Mesenchymal stem cell (in vitro differentiated cells and primary cell): Measurements from ENCODE around the gene GFY.

ENCODE experiments used
- DNase-seq: peaks from one replicate; pipeline ENCODE4 v3.0.0-alpha.2; 2013
- H2AFZ ChIP-seq: one replicate; pipeline ENCODE4 v1.6.1; 2013; ENCODE audit warnings: low read depth, mild to moderate bottlenecking, control low read depth, inconsistent platforms, low read length, moderate library complexity
- H2AK5ac ChIP-seq: 2 replicates; pipeline ENCODE4 v1.6.1; 2013; ENCODE audit warnings: low read length, moderate library complexity, mild to moderate bottlenecking, inconsistent platforms; ENCODE audit not compliant: severe bottlenecking
- H2BK120ac ChIP-seq: one replicate; pipeline ENCODE4 v1.6.1; 2013; ENCODE audit warnings: low read depth, mild to moderate bottlenecking, inconsistent platforms, low read length, moderate library complexity
- H2BK12ac ChIP-seq, 2 experiments: one replicate each; pipeline ENCODE4 v1.6.1; 2013; ENCODE audit warnings: inconsistent platforms in 2 of 2, low read length in 2 of 2, mild to moderate bottlenecking in 2 of 2, moderate library complexity in 2 of 2, control low read depth in 1 of 2
- H2BK15ac ChIP-seq: one replicate; pipeline ENCODE4 v1.6.1; 2013; ENCODE audit warnings: mild to moderate bottlenecking, low read depth, inconsistent platforms; ENCODE audit not compliant: poor library complexity, severe bottlenecking
- H2BK5ac ChIP-seq: 2 replicates; pipeline ENCODE4 v1.6.1; 2013; ENCODE audit warnings: low read depth, mild to moderate bottlenecking, low read length, control low read depth, inconsistent platforms; ENCODE audit not compliant: poor library complexity, severe bottlenecking
- H3K14ac ChIP-seq, 2 experiments: one replicate each; pipeline ENCODE4 v1.6.1; 2013; ENCODE audit warnings: inconsistent platforms in 2 of 2, low read length in 2 of 2, control low read depth in 1 of 2, mild to moderate bottlenecking in 1 of 2, moderate library complexity in 1 of 2
- H3K18ac ChIP-seq, 2 experiments: one replicate each; pipeline ENCODE4 v1.6.1; 2013; ENCODE audit warnings: inconsistent platforms in 2 of 2, low read length in 2 of 2, control low read depth in 1 of 2, low read depth in 1 of 2, mild to moderate bottlenecking in 1 of 2
- H3K23ac ChIP-seq, 2 experiments: one replicate each; pipeline ENCODE4 v1.6.1; 2013; ENCODE audit warnings: inconsistent platforms in 2 of 2, low read length in 2 of 2, mild to moderate bottlenecking in 2 of 2, moderate library complexity in 2 of 2, control low read depth in 1 of 2
- H3K27ac ChIP-seq: 2 replicates; pipeline ENCODE4 v1.5.1; 2013; ENCODE audit warnings: mild to moderate bottlenecking, moderate library complexity, low read length, control low read depth, inconsistent platforms; ENCODE audit not compliant: poor library complexity, severe bottlenecking
- H3K27me3 ChIP-seq, 2 experiments: 2 replicates each; pipeline versions ENCODE4 v1.6.1 to v1.7.0; 2013; ENCODE audit warnings: low read length in 2 of 2, mild to moderate bottlenecking in 2 of 2, moderate library complexity in 2 of 2, control low read depth in 1 of 2, inconsistent platforms in 1 of 2; ENCODE audit not compliant: control insufficient read depth in 1 of 2, insufficient read depth in 1 of 2
- H3K36me3 ChIP-seq, 2 experiments: 2 replicates each; pipeline versions ENCODE4 v1.6.1 to v1.7.0; 2013; ENCODE audit warnings: low read length in 2 of 2, control low read depth in 1 of 2, inconsistent platforms in 1 of 2, low read depth in 1 of 2, mild to moderate bottlenecking in 1 of 2; ENCODE audit not compliant: insufficient read depth in 2 of 2, control insufficient read depth in 1 of 2
- H3K4ac ChIP-seq, 2 experiments: one replicate each; pipeline ENCODE4 v1.6.1; 2013; ENCODE audit warnings: inconsistent platforms in 2 of 2, low read length in 2 of 2, mild to moderate bottlenecking in 2 of 2, moderate library complexity in 2 of 2, control low read depth in 1 of 2, low read depth in 1 of 2
- H3K4me1 ChIP-seq: 2 replicates; pipeline ENCODE4 v1.6.1; 2013; ENCODE audit warnings: low read depth, low read length, control low read depth; ENCODE audit not compliant: control insufficient read depth, insufficient read depth
- H3K4me2 ChIP-seq: 2 replicates; pipeline ENCODE4 v1.6.1; 2013; ENCODE audit warnings: low read length, mild to moderate bottlenecking, inconsistent platforms; ENCODE audit not compliant: poor library complexity, severe bottlenecking
- H3K4me3 ChIP-seq, 2 experiments: 2 replicates each; pipeline versions ENCODE4 v1.5.1 to v1.7.0; 2013; ENCODE audit warnings: low read length in 2 of 2, mild to moderate bottlenecking in 2 of 2, control low read depth in 1 of 2, low read depth in 1 of 2; ENCODE audit not compliant: insufficient read depth in 1 of 2
- H3K79me1 ChIP-seq: replicated peaks from 2 replicates; pipeline ENCODE4 v1.6.1; 2013; ENCODE audit warnings: mild to moderate bottlenecking, control low read depth, low read length, inconsistent platforms; ENCODE audit not compliant: poor library complexity, severe bottlenecking
- H3K9ac ChIP-seq: 2 replicates; pipeline ENCODE4 v1.7.0; 2013; ENCODE audit warnings: mild to moderate bottlenecking, low read length, moderate library complexity
- H3K9me3 ChIP-seq: 2 replicates; pipeline ENCODE4 v1.7.0; 2013; ENCODE audit warnings: mild to moderate bottlenecking, low read length; ENCODE audit not compliant: control insufficient read depth
- H4K8ac ChIP-seq: one replicate; pipeline ENCODE4 v1.6.1; 2013; ENCODE audit warnings: inconsistent platforms, mild to moderate bottlenecking, low read length, moderate library complexity
- H4K91ac ChIP-seq: one replicate; pipeline ENCODE4 v1.6.1; 2013; ENCODE audit warnings: mild to moderate bottlenecking, low read length, inconsistent platforms
- WGBS: methylation state at CpG from one replicate; pipeline ENCODE4 v1.1.7; 2013; ENCODE audit warnings: mixed read lengths; 5-methylcytosine and 5-hydroxymethylcytosine counted together

GFY gene

DNA sequence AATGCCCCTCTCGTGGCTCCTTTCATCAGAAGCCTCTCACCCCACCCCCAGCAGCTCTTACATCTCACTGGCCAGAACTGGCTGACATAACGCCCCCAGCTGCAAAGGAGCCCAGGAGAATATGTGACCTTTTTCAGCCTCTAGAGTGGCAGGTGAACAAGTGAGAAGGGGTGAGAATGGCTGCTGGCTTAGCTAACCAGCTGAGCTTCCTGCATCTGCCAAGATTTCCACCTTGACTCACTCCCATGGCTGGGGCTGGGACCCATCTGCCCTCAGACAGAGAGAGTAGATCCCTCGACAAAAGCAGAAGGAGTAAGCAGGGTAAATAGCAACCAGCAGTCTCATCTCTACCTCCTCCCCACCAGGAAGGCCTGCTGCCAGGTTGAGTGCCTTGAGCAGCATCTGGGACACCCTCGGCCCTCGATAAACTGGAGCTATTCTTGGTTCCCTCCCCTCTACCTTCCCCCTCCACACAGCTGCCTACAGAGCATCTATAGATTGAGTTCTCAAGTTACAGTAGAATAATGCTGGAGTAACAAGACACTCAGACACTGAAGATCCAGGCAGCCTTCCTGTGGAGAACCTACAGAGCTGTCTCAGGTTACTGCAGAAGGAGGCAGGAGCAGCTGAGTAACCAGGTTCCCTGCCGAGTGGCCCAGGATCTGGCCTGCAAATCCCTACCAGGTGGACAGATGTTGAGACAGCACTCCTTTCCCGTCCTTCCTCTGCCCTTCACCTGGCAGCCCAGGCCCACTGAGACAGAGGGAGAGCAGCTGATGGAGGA is 21.6 kb upstream of the GFY start:
- DNase-seq = no peak
- Histone ChIP-seq H3K9me3 (no peaks in the 10 kb centered on the region), H3K4ac (no peak overlapping the region), H3K4me3 (no peak overlapping the region), H3K18ac (no peak overlapping the region), H2AFZ (no peak overlapping the region), H3K79me1 (no peaks in the 10 kb centered on the region), H3K4me1 (peaks cover 20% of the 10 kb centered on the region), H3K36me3 (no peaks in the 10 kb centered on the region), H4K8ac (no peak overlapping the region), H2AK5ac (peak overlapping the region; percentile 38), H3K27ac (peak overlapping the region; percentile 80), H2BK12ac (no peak overlapping the region), H3K9ac (no peak overlapping the region), H3K14ac (no peak overlapping the region), H2BK5ac (no peak overlapping the region), H2BK120ac (no peak overlapping the region), H3K27me3 (peaks cover 0 to 47% of the 10 kb centered on the region in 2 experiments), H4K91ac (no peak overlapping the region), H3K23ac (no peak overlapping the region), H2BK15ac (no peak overlapping the region), H3K4me2 (no peak overlapping the region)
- 5% methylated on average over 4 of the region's 7 CpGs for WGBS

DNA sequence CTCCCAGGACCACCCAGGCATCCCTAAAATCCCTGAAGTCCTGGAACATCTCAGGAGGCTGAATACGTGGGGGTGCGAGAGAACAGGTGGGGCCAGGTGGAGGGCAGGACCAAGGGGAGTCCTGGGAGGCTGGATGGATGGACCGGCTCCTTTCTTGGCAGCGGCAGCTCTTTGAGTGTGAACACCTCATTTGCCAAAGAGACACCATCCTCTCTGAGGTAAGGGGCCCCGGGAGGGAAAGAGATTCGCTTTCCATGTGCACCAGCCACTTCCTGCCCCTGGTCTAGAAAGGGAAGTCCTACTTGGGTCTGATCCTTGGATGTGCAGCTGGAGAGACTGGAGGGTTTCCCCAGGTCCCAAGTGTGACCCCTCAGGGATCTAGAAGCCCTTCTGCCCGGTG is 18.1 kb upstream of the GFY start:
- no peak overlapping the region for H3K9ac ChIP-seq
- no peak overlapping the region for H4K91ac ChIP-seq
- H3K18ac ChIP-seq = no peak overlapping the region
- no peak overlapping the region for H2BK5ac ChIP-seq
- H2AFZ ChIP-seq = no peak overlapping the region
- peaks cover 0 to 50% of the 10 kb centered on the region in 2 experiments for H3K27me3 ChIP-seq
- H2AK5ac ChIP-seq = no peak overlapping the region
- DNase-seq = no peak
- H2BK12ac ChIP-seq = no peak overlapping the region
- no peaks in the 10 kb centered on the region for H3K36me3 ChIP-seq
- no peak overlapping the region for H3K23ac ChIP-seq
- no peak overlapping the region for H3K14ac ChIP-seq
- H3K4me1 ChIP-seq = peaks cover 29% of the 10 kb centered on the region
- H3K79me1 ChIP-seq = no peaks in the 10 kb centered on the region
- H3K27ac ChIP-seq = no peak overlapping the region
- no peak overlapping the region for H3K4me3 ChIP-seq
- H3K4ac ChIP-seq = no peak overlapping the region
- H2BK120ac ChIP-seq = no peak overlapping the region
- no peak overlapping the region for H4K8ac ChIP-seq
- H3K4me2 ChIP-seq = no peak overlapping the region
- WGBS = 84% methylated on average over 6 of the region's 7 CpGs
- no peaks in the 10 kb centered on the region for H3K9me3 ChIP-seq
- H2BK15ac ChIP-seq = no peak overlapping the region

GRCh38 chr19:49407482-49408015 is 17.6 kb upstream of the GFY start:
- WGBS = 90% methylated on average over 16 of the region's 16 CpGs

GRCh38 chr19:49408816-49409440 is 16.3 kb upstream of the GFY start:
- H3K9ac ChIP-seq = no peak overlapping the region
- H3K18ac ChIP-seq = no peak overlapping the region
- no peak overlapping the region for H3K23ac ChIP-seq
- H3K4ac ChIP-seq = no peak overlapping the region
- no peak overlapping the region for H2BK120ac ChIP-seq
- H3K36me3 ChIP-seq = no peaks in the 10 kb centered on the region
- no peaks in the 10 kb centered on the region for H3K79me1 ChIP-seq
- WGBS = 68% methylated on average over 8 of the region's 8 CpGs
- H4K8ac ChIP-seq = no peak overlapping the region
- H3K4me1 ChIP-seq = peaks cover 22% of the 10 kb centered on the region
- H4K91ac ChIP-seq = peak overlapping the region; percentile 24
- H2BK15ac ChIP-seq = no peak overlapping the region
- no peak overlapping the region for H3K14ac ChIP-seq
- no peak overlapping the region for H3K4me3 ChIP-seq
- H2AFZ ChIP-seq = no peak overlapping the region
- no peak overlapping the region for H3K4me2 ChIP-seq
- DNase-seq = no peak
- H3K27me3 ChIP-seq = peaks cover 0 to 55% of the 10 kb centered on the region in 2 experiments
- H3K27ac ChIP-seq = peak overlapping the region; percentile 61
- peak overlapping the region; percentile 13 for H2AK5ac ChIP-seq
- no peak overlapping the region for H2BK5ac ChIP-seq
- H2BK12ac ChIP-seq = no peak overlapping the region
- no peaks in the 10 kb centered on the region for H3K9me3 ChIP-seq

More at GRCh38 chr19:49407482-49408015, 17.6 kb upstream of the GFY start:
- H3K4ac ChIP-seq = no peak overlapping the region
- H3K9me3 ChIP-seq = no peaks in the 10 kb centered on the region
- H2BK12ac ChIP-seq = no peak overlapping the region
- H3K27ac ChIP-seq = no peak overlapping the region
- no peaks in the 10 kb centered on the region for H3K79me1 ChIP-seq
- DNase-seq = no peak
- H2BK120ac ChIP-seq = no peak overlapping the region
- no peak overlapping the region for H2AFZ ChIP-seq
- no peak overlapping the region for H2AK5ac ChIP-seq
- peaks cover 29% of the 10 kb centered on the region for H3K4me1 ChIP-seq
- H4K8ac ChIP-seq = no peak overlapping the region
- H3K23ac ChIP-seq = no peak overlapping the region
- H2BK15ac ChIP-seq = no peak overlapping the region
- no peak overlapping the region for H4K91ac ChIP-seq
- H3K14ac ChIP-seq = no peak overlapping the region
- no peak overlapping the region for H3K9ac ChIP-seq
- peaks cover 0 to 54% of the 10 kb centered on the region in 2 experiments for H3K27me3 ChIP-seq
- H3K18ac ChIP-seq = no peak overlapping the region
- no peak overlapping the region for H2BK5ac ChIP-seq
- H3K4me2 ChIP-seq = no peak overlapping the region
- H3K36me3 ChIP-seq = no peaks in the 10 kb centered on the region
- no peak overlapping the region for H3K4me3 ChIP-seq
